Activated naive CD4-positive, alpha-beta T cell treated with Interleukin-2 at 50 U/mL for 16 hours (primary cell): Measurements from ENCODE around the gene APOC4.
"Not testable (repeated sequence)": the region's sequence is repeated elsewhere in the genome, so short reads cannot be mapped to it uniquely, and the experiment has no call there.

Source experiments
- DNase-seq: peaks from one replicate; pipeline ENCODE4 v3.0.0-alpha.2; 2020

APOC4 gene

GRCh38 chr19:44924243-44924725 is 17.8 kb upstream of the APOC4 start:
- no peak for DNase-seq

GRCh38 chr19:44925114-44925891 is 16.7 kb upstream of the APOC4 start:
- no peak for DNase-seq

DNA sequence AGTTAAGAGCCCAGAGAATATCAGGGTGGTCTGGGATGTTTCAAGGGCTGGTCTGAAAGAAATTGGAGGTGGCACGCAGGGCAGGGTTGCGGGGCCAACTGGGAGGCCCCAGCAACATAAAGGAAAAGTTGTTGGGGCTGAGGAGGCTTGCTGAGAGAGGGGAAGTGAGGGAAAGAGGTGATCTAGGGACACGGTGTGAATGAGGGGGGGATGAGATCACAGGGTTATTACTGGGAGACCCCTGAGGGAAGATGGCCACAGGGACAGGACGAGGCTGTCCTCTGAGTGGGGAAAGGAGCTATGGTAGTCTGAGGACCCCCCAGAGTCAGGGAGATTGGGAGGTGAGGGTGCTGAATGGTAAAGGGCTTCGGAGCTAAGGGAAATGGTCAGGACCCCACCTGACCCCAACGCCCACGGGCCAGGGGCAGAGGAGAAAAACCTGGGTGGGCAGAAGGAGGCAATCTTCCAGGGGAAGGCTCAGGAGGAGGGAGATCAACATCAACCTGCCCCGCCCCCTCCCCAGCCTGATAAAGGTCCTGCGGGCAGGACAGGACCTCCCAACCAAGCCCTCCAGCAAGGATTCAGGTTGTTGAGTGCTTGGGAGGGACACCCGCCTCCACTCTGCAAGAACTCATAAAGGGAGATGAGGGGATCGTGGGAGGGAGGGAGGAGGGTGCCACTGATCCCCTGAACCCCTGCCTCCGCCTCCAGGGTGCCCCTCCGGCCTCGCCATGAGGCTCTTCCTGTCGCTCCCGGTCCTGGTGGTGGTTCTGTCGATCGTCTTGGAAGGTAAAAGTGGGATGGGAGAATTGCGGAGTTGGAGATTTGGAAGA is 15.6 kb upstream of the APOC4 start:
- not testable (repeated sequence) for DNase-seq

DNA sequence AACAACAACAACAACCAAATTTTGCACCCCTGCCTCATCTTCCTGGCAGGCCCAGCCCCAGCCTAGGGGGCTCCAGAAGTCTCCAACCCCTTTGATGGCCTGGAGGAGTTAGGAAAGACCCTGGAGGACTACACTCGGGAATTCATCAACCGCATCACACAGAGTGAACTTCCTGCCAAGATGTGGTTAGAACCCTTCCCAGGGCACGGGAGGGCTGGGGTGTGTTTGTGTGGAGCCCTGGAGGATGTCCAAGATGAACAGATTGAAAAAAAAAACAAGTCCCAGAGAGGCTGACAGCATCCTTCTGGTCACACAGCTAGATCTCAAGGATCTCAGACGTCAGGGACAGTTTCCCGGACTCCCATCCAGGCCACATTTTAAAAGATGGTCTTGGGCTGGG is 14.3 kb upstream of the APOC4 start:
- no peak for DNase-seq

DNA sequence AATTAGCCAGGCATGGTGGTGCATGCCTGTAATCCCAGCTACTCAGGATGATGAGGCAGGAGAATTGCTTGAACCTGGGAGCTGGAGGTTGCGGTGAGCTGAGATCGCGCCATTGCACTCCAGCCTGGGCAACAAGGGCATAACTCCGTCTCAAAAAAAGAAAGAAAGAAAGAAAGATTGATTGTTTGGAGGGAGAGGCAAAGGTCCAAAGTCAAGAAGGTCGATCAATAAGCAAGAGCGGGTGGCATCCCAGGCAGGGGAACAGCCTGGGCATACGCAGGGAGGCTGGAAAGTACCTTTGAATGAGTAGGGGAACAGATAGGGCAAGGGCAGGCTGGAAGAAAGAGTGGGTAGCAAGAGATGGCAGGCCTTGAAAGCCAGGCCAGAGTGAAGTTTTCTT is 11.9 kb upstream of the APOC4 start:
- DNase-seq: no peak

GRCh38 chr19:44931541-44931940 is 10.5 kb upstream of the APOC4 start:
- DNase-seq: no peak

DNA sequence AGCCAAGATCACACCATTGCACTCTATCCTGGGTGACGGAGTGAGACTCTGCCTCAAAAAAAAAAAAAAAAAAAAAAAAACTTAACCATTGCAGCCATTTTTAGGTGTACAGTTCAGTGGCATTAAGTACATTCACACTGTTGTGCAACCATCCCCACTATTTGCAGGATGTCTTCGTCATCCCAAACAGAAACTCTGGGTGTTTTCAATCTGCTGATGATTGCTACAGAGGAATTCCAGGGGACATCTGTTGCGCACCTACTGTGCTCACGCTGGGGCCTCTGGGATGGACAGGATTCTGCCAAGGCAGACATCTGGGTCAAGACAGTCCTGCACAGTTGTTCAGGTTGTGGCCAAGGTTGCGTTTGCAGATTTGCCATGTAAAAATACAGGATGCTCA is 2.4 kb upstream of the APOC4 start:
- no peak for DNase-seq

- DNase-seq: no peak
Measured at GRCh38 chr19:44943801-44944249, 1.8 kb downstream of the APOC4 start.

DNA sequence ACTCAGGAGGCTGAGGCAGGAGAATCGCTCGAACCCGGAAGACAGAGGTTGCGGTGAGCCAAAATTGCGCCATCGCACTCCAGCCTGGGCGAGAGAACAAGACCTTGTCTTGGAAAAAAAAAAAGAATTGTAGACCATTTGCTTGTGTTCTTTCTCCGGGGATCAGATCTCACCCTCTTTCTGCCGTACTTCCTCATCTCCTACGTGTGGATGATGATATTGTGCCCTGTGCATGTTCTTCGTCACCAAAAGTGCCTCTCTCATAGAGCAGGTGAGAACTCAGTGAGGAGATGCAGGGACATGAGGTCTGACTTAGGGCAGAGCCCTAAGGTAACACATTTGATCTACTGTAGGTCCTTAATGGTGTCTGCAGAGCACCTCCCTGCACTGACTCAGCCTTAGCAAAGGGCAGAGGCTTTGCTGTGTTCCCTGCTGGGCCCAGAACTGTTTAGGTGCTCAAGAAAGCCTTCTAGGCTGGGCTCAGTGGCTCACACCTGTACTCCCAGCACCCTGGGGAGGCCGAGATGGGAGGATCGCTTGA is 5.1 kb downstream of the APOC4 start:
- no peak for DNase-seq

DNA sequence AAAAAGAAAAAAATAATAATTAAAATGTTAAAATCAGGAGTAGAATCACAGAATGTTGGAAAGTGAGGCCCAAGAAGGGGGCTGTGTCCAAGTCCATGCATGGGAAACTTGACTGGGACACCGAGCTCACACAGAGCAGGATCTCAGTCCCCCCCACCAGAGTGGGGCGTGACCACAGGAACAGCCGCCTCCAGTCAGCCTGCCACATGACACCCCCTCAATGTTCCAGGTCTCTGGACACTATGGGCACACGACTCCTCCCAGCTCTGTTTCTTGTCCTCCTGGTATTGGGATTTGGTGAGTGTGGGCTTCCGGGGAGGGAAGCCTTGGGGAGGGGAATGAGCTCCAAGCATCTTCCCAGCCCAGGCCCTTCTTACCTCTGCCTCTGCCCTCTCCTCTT is 6.2 kb downstream of the APOC4 start:
- DNase-seq: no peak

DNA sequence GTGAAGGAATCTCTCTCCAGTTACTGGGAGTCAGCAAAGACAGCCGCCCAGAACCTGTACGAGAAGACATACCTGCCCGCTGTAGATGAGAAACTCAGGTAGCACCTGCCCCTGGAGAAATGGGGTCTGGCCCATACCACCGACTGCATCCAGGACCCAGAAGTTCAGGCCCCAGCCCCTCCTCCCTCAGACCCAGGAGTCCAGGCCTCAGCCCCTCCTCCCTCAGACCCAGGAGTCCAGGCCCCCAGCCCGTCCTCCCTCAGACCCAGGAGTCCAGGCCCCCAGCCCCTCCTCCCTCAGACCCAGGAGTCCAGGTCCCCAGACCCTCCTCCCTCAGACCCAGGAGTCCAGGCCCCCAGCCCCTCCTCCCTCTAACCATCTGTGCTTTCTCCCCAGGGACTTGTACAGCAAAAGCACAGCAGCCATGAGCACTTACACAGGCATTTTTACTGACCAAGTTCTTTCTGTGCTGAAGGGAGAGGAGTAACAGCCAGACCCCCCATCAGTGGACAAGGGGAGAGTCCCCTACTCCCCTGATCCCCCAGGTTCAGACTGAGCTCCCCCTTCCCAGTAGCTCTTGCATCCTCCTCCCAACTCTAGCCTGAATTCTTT is 6.8 kb downstream of the APOC4 start:
- no peak for DNase-seq

- no peak for DNase-seq
Measured at GRCh38 chr19:44949550-44949949, 7.5 kb downstream of the APOC4 start.

- DNase-seq: peak; percentile 50
Measured at GRCh38 chr19:44951179-44952159, 9.4 kb downstream of the APOC4 start.

- DNase-seq: no peak
Measured at GRCh38 chr19:44954278-44954648, 12.2 kb downstream of the APOC4 start.

- DNase-seq: peak; percentile 97
Measured at GRCh38 chr19:44954649-44955504, 12.8 kb downstream of the APOC4 start, which contains the start of gene CLPTM1. Gene CLPTM1 (plus strand): TSS chr19:44955380. CDS start chr19:44955396, 16 bp downstream.

- DNase-seq: peak; percentile 7
Measured at GRCh38 chr19:44955505-44956439, 13.7 kb downstream of the APOC4 start.

DNA sequence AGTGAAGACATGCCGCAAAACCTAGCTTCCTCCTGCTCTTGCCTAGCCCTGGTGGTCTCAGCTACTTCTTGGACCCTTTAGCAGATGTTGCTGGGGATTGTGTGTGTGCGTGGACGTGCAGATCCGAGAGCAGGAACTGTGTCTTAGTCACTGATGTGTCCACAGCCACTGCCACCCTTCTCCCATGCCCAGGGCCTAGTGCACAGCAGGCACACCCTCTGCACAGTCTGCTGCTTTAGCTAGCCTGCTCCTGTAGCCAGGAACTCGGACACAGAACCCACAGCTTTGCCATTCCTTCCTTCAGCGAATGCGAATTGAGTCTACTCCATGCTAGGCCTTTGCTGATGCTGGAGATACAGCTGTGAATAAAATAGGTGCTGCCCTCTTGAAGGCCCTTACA is 15.5 kb downstream of the APOC4 start:
- no peak for DNase-seq

GRCh38 chr19:44958090-44958489 is 16.1 kb downstream of the APOC4 start:
- DNase-seq: no peak

DNA sequence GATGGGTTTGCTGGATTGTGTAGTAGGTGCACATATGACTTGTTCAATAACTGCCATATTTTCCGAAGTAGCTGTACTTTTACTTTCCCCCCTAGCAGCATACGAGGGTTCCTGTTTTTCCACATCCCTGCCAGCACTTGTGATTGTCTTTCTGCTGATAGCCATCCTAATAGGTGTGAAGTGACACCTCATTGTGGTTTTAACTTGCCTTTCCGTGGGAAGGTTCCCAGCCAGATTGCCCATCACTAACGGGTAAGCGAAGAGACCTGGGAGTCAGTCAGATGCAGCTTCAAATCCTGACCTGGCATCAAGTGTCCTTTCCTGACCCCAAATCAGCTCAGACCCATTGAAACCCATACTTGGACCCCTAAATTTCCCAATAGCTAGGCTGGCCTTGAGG is 17.7 kb downstream of the APOC4 start:
- DNase-seq: no peak
